HEK293 (cell line): ENCODE results near the gene BBC3.

Experiments
- CTCF ChIA-PET: fragments of 350-600 bp; formaldehyde crosslinking; extraction: SDS; loops from one replicate; lab custom pipeline; 2021; ENCODE audit warnings: antibody characterized with exemption; lab: Yijun Ruan, JAX
- POLR2A ChIA-PET: fragments of 300-600 bp; formaldehyde crosslinking; extraction: SDS; loops from one replicate; lab custom pipeline; 2020; ENCODE audit warnings: antibody characterized with exemption, inconsistent platforms; lab: Yijun Ruan, JAX
- H3K27ac ChIP-seq: fragments of 200-500 bp; sonication (Bioruptor generic); 2 replicates; pipeline ENCODE4 v1.5.1; 2014; ENCODE audit warnings: low read depth, low read length, control low read depth, inconsistent platforms; ENCODE audit errors: extremely low read depth
- H3K36me3 ChIP-seq, 2 experiments: fragments of 200-500 bp in 1 of 2; sonication (Bioruptor generic) in 1 of 2; 1 replicate in 1 of 2; 2 replicates in 1 of 2; pipeline ENCODE4 v1.5.1; 2014 to 2017; ENCODE audit warnings: inconsistent platforms in 2 of 2, low read length in 2 of 2; ENCODE audit not compliant: control insufficient read depth in 2 of 2, insufficient read depth in 1 of 2
- H3K4me1 ChIP-seq: fragments of 200-500 bp; sonication (Bioruptor generic); 2 replicates; pipeline ENCODE4 v1.5.1; 2014; ENCODE audit warnings: mild to moderate bottlenecking, low read length, inconsistent platforms; ENCODE audit not compliant: control insufficient read depth, insufficient read depth
- H3K4me3 ChIP-seq: 2 replicates; pipeline ENCODE4 v1.5.1; 2011; ENCODE audit warnings: low read depth, mild to moderate bottlenecking, control low read depth, low read length, moderate library complexity
- H3K9me3 ChIP-seq: fragments of 200-500 bp; sonication (Bioruptor generic); 2 replicates; pipeline ENCODE4 v1.5.1; 2014; ENCODE audit warnings: low read depth, low read length, inconsistent platforms; ENCODE audit not compliant: control insufficient read depth, insufficient read depth
- GLI4 ChIP-seq: fragments of 450-650 bp; formaldehyde crosslinking; IDR thresholded peaks from 2 replicates; pipeline ENCODE4 v1.5.1; 2016; ENCODE audit warnings: missing biosample characterization, missing genetic modification characterization
- KLF16 ChIP-seq: fragments of 450-650 bp; formaldehyde crosslinking; IDR thresholded peaks from 2 replicates; pipeline ENCODE4 v1.5.1; 2017; ENCODE audit warnings: missing biosample characterization, missing genetic modification characterization
- KLF8 ChIP-seq: fragments of 450-650 bp; formaldehyde crosslinking; IDR thresholded peaks from 2 replicates; pipeline ENCODE4 v1.5.1; 2016; ENCODE audit warnings: missing biosample characterization, missing genetic modification characterization
- SCRT1 ChIP-seq: fragments of 450-650 bp; formaldehyde crosslinking; IDR thresholded peaks from 2 replicates; pipeline ENCODE4 v1.5.1; 2016; ENCODE audit warnings: missing biosample characterization, missing genetic modification characterization, borderline replicate concordance
- ZBTB26 ChIP-seq: fragments of 450-650 bp; formaldehyde crosslinking; optimal IDR thresholded peaks from 2 replicates; pipeline ENCODE3; 2016; ENCODE audit warnings: missing biosample characterization, mild to moderate bottlenecking, missing genetic modification characterization
- ZNF174 ChIP-seq: fragments of 450-650 bp; formaldehyde crosslinking; IDR thresholded peaks from 2 replicates; pipeline ENCODE4 v1.5.0; 2017; ENCODE audit warnings: missing biosample characterization, mild to moderate bottlenecking, missing genetic modification characterization
- ZNF19 ChIP-seq: fragments of 450-650 bp; formaldehyde crosslinking; IDR thresholded peaks from 2 replicates; pipeline ENCODE4; 2016; ENCODE audit warnings: missing biosample characterization, missing genetic modification characterization, low read depth
- ZNF221 ChIP-seq: fragments of 450-650 bp; formaldehyde crosslinking; IDR thresholded peaks from 2 replicates; pipeline ENCODE4 v1.5.1; 2017; ENCODE audit warnings: missing biosample characterization, missing genetic modification characterization, borderline replicate concordance
- ZNF23 ChIP-seq: fragments of 450-650 bp; formaldehyde crosslinking; IDR thresholded peaks from 2 replicates; pipeline ENCODE4 v1.5.1; 2016; ENCODE audit warnings: missing biosample characterization, missing genetic modification characterization, borderline replicate concordance
- ZNF311 ChIP-seq: fragments of 450-650 bp; formaldehyde crosslinking; IDR thresholded peaks from 2 replicates; pipeline ENCODE4 v1.5.1; 2017; ENCODE audit warnings: missing biosample characterization, missing genetic modification characterization, borderline replicate concordance
- ZNF324 ChIP-seq: fragments of 450-650 bp; formaldehyde crosslinking; IDR thresholded peaks from 2 replicates; pipeline ENCODE4 v1.5.1; 2016; ENCODE audit warnings: missing biosample characterization, missing genetic modification characterization
- ZNF362 ChIP-seq: fragments of 450-650 bp; formaldehyde crosslinking; IDR thresholded peaks from 2 replicates; pipeline ENCODE4 v1.5.1; 2016; ENCODE audit warnings: missing biosample characterization, missing genetic modification characterization
- ZNF394 ChIP-seq: fragments of 450-650 bp; formaldehyde crosslinking; IDR thresholded peaks from 2 replicates; pipeline ENCODE4 v1.5.1; 2016; ENCODE audit warnings: missing biosample characterization, missing genetic modification characterization, mild to moderate bottlenecking, moderate library complexity, borderline replicate concordance
- ZNF596 ChIP-seq: fragments of 450-650 bp; IDR thresholded peaks from 2 replicates; pipeline ENCODE4 v1.5.0; 2018; ENCODE audit warnings: missing biosample characterization, mild to moderate bottlenecking, missing genetic modification characterization, moderate library complexity
- ZNF623 ChIP-seq: fragments of 450-650 bp; formaldehyde crosslinking; IDR thresholded peaks from 2 replicates; pipeline ENCODE4 v1.5.1; 2016; ENCODE audit warnings: missing biosample characterization, missing genetic modification characterization
- ZNF639 ChIP-seq: fragments of 450-650 bp; formaldehyde crosslinking; IDR thresholded peaks from 2 replicates; pipeline ENCODE4 v1.5.1; 2016; ENCODE audit warnings: missing biosample characterization, missing genetic modification characterization
- ZNF785 ChIP-seq: fragments of 450-650 bp; formaldehyde crosslinking; IDR thresholded peaks from 2 replicates; pipeline ENCODE4 v1.5.1; 2016; ENCODE audit warnings: missing biosample characterization, missing genetic modification characterization
- ZSCAN5A ChIP-seq: fragments of 450-650 bp; formaldehyde crosslinking; IDR thresholded peaks from 2 replicates; pipeline ENCODE4 v1.5.1; 2016; ENCODE audit warnings: missing biosample characterization, missing genetic modification characterization
- TF ChIP-seq, protein P1 (sequence below): fragments of 450-650 bp; formaldehyde crosslinking; IDR thresholded peaks from 2 replicates; pipeline ENCODE4 v1.5.1; 2016; ENCODE audit warnings: missing biosample characterization, missing genetic modification characterization
- TF ChIP-seq, protein P2 (sequence below): fragments of 450-650 bp; formaldehyde crosslinking; conservative IDR thresholded peaks from 2 replicates; pipeline ENCODE4 v1.5.1; 2016; ENCODE audit warnings: low read depth, missing biosample characterization, missing genetic modification characterization
- TF ChIP-seq, protein P3 (sequence below): IDR thresholded peaks from 2 replicates; pipeline ENCODE4 v1.6.1; 2011; ENCODE audit warnings: mild to moderate bottlenecking, low read depth, low read length, borderline replicate concordance

BBC3 gene

GRCh38 chr19:47232422-47233211 is 1.6 kb upstream of the BBC3 start:
- peak overlapping the region; percentile 43; the same call in 1 of the 2 replicates for H3K27ac ChIP-seq
- H3K4me1 ChIP-seq = peaks cover 14% of the 10 kb centered on the region
- POLR2A ChIA-PET = interaction anchor here (0.5 to 1.2 kb wide), 5 partner anchors 10 to 516 kb away, joined by 3 to 5 read pairs (median 3); partner anchors contain the start of gene PRKD2
- H3K36me3 ChIP-seq = no peaks in the 10 kb centered on the region
- peak overlapping the region; percentile 1 for H3K4me3 ChIP-seq
- CTCF ChIA-PET = interaction anchor here (0.6 to 2.4 kb wide), 6 partner anchors 12 to 116 kb away, joined by 3 to 34 read pairs (median 11); no protein-coding TSS in a partner anchor
- H3K9me3 ChIP-seq = no peaks in the 10 kb centered on the region
- TF ChIP-seq ZNF311 = no peak
- TF ChIP-seq ZNF785 (tag by site-specific recombination) = no peak
- TF ChIP-seq, protein P1, sequence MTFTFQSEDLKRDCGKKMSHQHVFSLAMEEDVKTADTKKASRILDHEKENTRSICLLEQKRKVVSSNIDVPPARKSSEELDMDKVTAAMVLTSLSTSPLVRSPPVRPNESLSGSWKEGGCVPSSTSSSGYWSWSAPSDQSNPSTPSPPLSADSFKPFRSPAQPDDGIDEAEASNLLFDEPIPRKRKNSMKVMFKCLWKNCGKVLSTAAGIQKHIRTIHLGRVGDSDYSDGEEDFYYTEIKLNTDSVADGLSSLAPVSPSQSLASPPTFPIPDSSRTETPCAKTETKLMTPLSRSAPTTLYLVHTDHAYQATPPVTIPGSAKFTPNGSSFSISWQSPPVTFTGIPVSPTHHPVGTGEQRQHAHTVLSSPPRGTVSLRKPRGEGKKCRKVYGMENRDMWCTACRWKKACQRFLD (tag by site-specific recombination) = no peak
- TF ChIP-seq ZBTB26 (tag by site-specific recombination) = no peak
- no peak for TF ChIP-seq ZNF221 (tag by site-specific recombination)
- TF ChIP-seq ZNF623 = no peak
- no peak for TF ChIP-seq ZNF394 (tag by site-specific recombination)
- peak; percentile 54; the same call in 1 of the 2 replicates for TF ChIP-seq KLF16 (tag by site-specific recombination)
- TF ChIP-seq ZNF324 = no peak
- TF ChIP-seq SCRT1 = no peak
- TF ChIP-seq ZNF362 = peak; percentile 90
- no peak for TF ChIP-seq GLI4 (tag by site-specific recombination)
- no peak for TF ChIP-seq ZNF174 (tag by site-specific recombination)
- TF ChIP-seq ZNF596 = no peak
- TF ChIP-seq ZNF19 = no peak
- TF ChIP-seq, protein P2, sequence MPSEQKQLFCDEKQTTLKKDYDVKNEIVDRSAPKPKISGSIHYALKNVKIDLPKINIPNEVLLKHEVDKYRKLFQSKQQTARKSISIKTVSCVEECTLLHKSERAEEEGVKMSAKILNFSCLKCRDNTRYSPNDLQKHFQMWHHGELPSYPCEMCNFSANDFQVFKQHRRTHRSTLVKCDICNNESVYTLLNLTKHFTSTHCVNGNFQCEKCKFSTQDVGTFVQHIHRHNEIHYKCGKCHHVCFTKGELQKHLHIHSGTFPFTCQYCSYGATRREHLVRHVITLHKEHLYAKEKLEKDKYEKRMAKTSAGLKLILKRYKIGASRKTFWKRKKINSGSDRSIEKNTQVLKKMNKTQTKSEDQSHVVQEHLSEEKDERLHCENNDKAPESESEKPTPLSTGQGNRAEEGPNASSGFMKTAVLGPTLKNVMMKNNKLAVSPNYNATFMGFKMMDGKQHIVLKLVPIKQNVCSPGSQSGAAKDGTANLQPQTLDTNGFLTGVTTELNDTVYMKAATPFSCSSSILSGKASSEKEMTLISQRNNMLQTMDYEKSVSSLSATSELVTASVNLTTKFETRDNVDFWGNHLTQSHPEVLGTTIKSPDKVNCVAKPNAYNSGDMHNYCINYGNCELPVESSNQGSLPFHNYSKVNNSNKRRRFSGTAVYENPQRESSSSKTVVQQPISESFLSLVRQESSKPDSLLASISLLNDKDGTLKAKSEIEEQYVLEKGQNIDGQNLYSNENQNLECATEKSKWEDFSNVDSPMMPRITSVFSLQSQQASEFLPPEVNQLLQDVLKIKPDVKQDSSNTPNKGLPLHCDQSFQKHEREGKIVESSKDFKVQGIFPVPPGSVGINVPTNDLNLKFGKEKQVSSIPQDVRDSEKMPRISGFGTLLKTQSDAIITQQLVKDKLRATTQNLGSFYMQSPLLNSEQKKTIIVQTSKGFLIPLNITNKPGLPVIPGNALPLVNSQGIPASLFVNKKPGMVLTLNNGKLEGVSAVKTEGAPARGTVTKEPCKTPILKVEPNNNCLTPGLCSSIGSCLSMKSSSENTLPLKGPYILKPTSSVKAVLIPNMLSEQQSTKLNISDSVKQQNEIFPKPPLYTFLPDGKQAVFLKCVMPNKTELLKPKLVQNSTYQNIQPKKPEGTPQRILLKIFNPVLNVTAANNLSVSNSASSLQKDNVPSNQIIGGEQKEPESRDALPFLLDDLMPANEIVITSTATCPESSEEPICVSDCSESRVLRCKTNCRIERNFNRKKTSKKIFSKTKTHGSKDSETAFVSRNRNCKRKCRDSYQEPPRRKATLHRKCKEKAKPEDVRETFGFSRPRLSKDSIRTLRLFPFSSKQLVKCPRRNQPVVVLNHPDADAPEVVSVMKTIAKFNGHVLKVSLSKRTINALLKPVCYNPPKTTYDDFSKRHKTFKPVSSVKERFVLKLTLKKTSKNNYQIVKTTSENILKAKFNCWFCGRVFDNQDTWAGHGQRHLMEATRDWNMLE = no peak
- TF ChIP-seq ZNF639 (tag by site-specific recombination) = 0 out of 2 replicates have a peak, but pooled peaks have one; percentile 13
- TF ChIP-seq KLF8 = peak; percentile 65; the same call in 1 of the 2 replicates
- no peak for TF ChIP-seq ZNF23
- TF ChIP-seq ZSCAN5A (tag by site-specific recombination) = no peak
- TF ChIP-seq, protein P3, sequence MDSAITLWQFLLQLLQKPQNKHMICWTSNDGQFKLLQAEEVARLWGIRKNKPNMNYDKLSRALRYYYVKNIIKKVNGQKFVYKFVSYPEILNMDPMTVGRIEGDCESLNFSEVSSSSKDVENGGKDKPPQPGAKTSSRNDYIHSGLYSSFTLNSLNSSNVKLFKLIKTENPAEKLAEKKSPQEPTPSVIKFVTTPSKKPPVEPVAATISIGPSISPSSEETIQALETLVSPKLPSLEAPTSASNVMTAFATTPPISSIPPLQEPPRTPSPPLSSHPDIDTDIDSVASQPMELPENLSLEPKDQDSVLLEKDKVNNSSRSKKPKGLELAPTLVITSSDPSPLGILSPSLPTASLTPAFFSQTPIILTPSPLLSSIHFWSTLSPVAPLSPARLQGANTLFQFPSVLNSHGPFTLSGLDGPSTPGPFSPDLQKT = no peak
